ENCODE measurements around the gene PRDM16. TPM values are rescaled to one million over a fixed set of nuclear protein-coding genes. Genes with fewer than 3 reads are reported as not detected.

The PRDM16 gene
- polyA plus RNA-seq, 1 donor from 2014 or later, result 0.21 TPM

- no peaks in the 10 kb centered on the region for H3K9me3 ChIP-seq (ENCODE audit: low read length)
- no peak for TF ChIP-seq EP300 (conservative IDR thresholded peaks at IDR 0.05; ENCODE audit: poor library complexity, severe bottlenecking)
- TF ChIP-seq EZH2 (IDR thresholded peaks at IDR 0.05; ENCODE audit: borderline replicate concordance, insufficient read depth, low read length, poor library complexity, severe bottlenecking), result no peak
- no peak for TF ChIP-seq MXI1 (conservative IDR thresholded peaks at IDR 0.05; ENCODE audit: poor library complexity, severe bottlenecking)
- TF ChIP-seq POLR2AphosphoS5 (IDR thresholded peaks at IDR 0.05), result no peak
- no peak for TF ChIP-seq CTCF (IDR thresholded peaks at IDR 0.05; ENCODE audit: poor library complexity, severe bottlenecking)
- TF ChIP-seq SMC3 (conservative IDR thresholded peaks at IDR 0.05; ENCODE audit: poor library complexity), result no peak
- TF ChIP-seq REST (IDR thresholded peaks at IDR 0.05; ENCODE audit: borderline replicate concordance), result no peak
- no peak for TF ChIP-seq TAF1 (IDR thresholded peaks at IDR 0.05; ENCODE audit: low read depth)
- no peak for TF ChIP-seq RAD21 (conservative IDR thresholded peaks at IDR 0.05)
- no peaks in the 10 kb centered on the region for H3K9me2 ChIP-seq (ENCODE audit: insufficient read depth, low read length)
- H3K27me3 ChIP-seq (ENCODE audit: insufficient read depth, low read depth, low read length), result no peaks in the 10 kb centered on the region
- H3K27ac ChIP-seq (ENCODE audit: low read length), result no peak overlapping the region
- no peak overlapping the region for H3K9ac ChIP-seq (ENCODE audit: low read length)
- H3F3A ChIP-seq (ENCODE audit: insufficient read depth, low read length, poor library complexity, severe bottlenecking), result no peaks in the 10 kb centered on the region
- no peaks in the 10 kb centered on the region for H3K79me2 ChIP-seq (replicated peaks; ENCODE audit: insufficient read depth, low read length)
- no peaks in the 10 kb centered on the region for H4K20me1 ChIP-seq (ENCODE audit: insufficient read depth)
- no peak overlapping the region for H3K4me3 ChIP-seq (ENCODE audit: low read length)
- H3K4me2 ChIP-seq (ENCODE audit: low read length), result no peak overlapping the region
- no peak overlapping the region for H2AFZ ChIP-seq (ENCODE audit: low read depth, low read length)
- H3K36me3 ChIP-seq (ENCODE audit: insufficient read depth, low read length), result no peaks in the 10 kb centered on the region
Observed at GRCh38 chr1:3463891-3464648, 395.1 kb downstream of the PRDM16 start.

GRCh38 chr1:3464649-3465025 lies 395.6 kb downstream of the PRDM16 start:
- Histone ChIP-seq H2AFZ (ENCODE audit: low read depth, low read length) (no peak overlapping the region), H3K36me3 (ENCODE audit: insufficient read depth, low read length) (no peaks in the 10 kb centered on the region), H3K9ac (ENCODE audit: low read length) (no peak overlapping the region), H3K9me3 (ENCODE audit: low read length) (no peaks in the 10 kb centered on the region), H3K4me2 (ENCODE audit: low read length) (no peak overlapping the region), H4K20me1 (ENCODE audit: insufficient read depth) (no peaks in the 10 kb centered on the region), H3F3A (ENCODE audit: insufficient read depth, low read length, poor library complexity, severe bottlenecking) (no peaks in the 10 kb centered on the region), H3K79me2 (replicated peaks; ENCODE audit: insufficient read depth, low read length) (no peaks in the 10 kb centered on the region), H3K4me3 (ENCODE audit: low read length) (no peak overlapping the region), H3K9me2 (ENCODE audit: insufficient read depth, low read length) (no peaks in the 10 kb centered on the region), H3K27me3 (ENCODE audit: insufficient read depth, low read depth, low read length) (no peaks in the 10 kb centered on the region), H3K27ac (ENCODE audit: low read length) (no peak overlapping the region)
- TF ChIP-seq TAF1 (IDR thresholded peaks at IDR 0.05; ENCODE audit: low read depth) (no peak), EZH2 (IDR thresholded peaks at IDR 0.05; ENCODE audit: borderline replicate concordance, insufficient read depth, low read length, poor library complexity, severe bottlenecking) (no peak), EP300 (conservative IDR thresholded peaks at IDR 0.05; ENCODE audit: poor library complexity, severe bottlenecking) (no peak), REST (IDR thresholded peaks at IDR 0.05; ENCODE audit: borderline replicate concordance) (no peak), CTCF (IDR thresholded peaks at IDR 0.05; ENCODE audit: poor library complexity, severe bottlenecking) (no peak), MXI1 (conservative IDR thresholded peaks at IDR 0.05; ENCODE audit: poor library complexity, severe bottlenecking) (no peak), SMC3 (conservative IDR thresholded peaks at IDR 0.05; ENCODE audit: poor library complexity) (no peak), RAD21 (conservative IDR thresholded peaks at IDR 0.05) (no peak), POLR2AphosphoS5 (IDR thresholded peaks at IDR 0.05) (no peak)

All from neural cell (in vitro differentiated cells).